Measurements from ENCODE around the gene ANKS1B. TPM values are rescaled to one million over a fixed set of nuclear protein-coding genes. Genes with fewer than 3 reads are reported as not detected.
"Not testable (repeated sequence)": the region's sequence is repeated elsewhere in the genome, so short reads cannot be mapped to it uniquely, and the experiment has no call there.

ANKS1B gene
- total RNA-seq, 2 donors from 2014 or later, result 1.8 to 2.0 TPM

DNA sequence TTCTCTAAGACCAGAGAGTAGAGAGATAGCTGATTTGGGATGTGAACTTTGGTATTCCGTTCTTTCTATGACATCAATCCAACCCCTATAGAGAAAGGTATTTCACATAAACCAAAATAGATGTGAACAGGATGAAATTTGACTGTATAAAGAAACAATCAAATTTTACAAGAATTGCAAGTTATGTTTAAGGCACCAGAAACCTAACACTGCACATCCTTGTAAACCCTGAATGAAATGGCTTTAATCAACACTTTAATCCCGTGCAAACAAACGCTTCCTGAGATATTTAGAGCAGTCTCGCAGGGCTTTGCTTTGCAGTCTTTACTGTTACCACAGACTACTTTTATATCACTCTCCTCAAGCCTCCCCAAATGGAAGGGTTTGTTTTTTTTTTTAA, 1214.5 kb downstream of the ANKS1B start:
- H3K9me3 Mint-ChIP-seq, result peaks cover 4% of the 10 kb centered on the region
- no peak for ATAC-seq (replicated peaks)
- H3K27me3 Mint-ChIP-seq, result no peaks in the 10 kb centered on the region
- peaks cover 8% of the 10 kb centered on the region for H3K4me1 Mint-ChIP-seq
- no peaks in the 10 kb centered on the region for H3K36me3 Mint-ChIP-seq (ENCODE audit: low read depth)
- no peak overlapping the region for H3K4me3 Mint-ChIP-seq
- H3K27ac Mint-ChIP-seq, result no peak overlapping the region

DNA sequence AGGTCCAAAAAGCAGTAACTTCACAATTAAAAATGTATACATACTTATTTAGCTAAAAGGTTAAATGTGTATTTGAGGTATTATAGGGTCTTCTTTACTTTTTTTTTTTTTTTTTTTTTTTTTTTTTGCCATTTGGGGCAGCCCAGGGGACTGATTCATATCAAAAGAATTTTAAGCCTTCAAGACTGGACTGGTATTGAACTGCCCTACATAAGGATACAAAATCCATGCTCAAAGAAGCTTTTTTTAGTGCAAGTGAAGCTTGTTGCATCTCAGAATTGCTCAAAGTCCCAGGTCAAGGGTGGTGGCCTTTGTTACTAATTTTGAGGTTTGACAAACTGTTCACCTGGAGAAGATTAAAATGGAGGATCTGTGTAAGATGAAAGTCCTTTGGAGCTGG, 1215.7 kb downstream of the ANKS1B start:
- Mint-ChIP-seq H3K27ac (no peak overlapping the region), H3K27me3 (no peaks in the 10 kb centered on the region), H3K9me3 (peaks cover 4% of the 10 kb centered on the region), H3K4me3 (no peak overlapping the region), H3K36me3 (ENCODE audit: low read depth) (no peaks in the 10 kb centered on the region), H3K4me1 (peaks cover 8% of the 10 kb centered on the region)
- ATAC-seq (replicated peaks), result no peak

- no peaks in the 10 kb centered on the region for H3K36me3 Mint-ChIP-seq (ENCODE audit: low read depth)
- H3K27ac Mint-ChIP-seq, result no peak overlapping the region
- H3K9me3 Mint-ChIP-seq, result peaks cover 2% of the 10 kb centered on the region
- H3K27me3 Mint-ChIP-seq, result no peaks in the 10 kb centered on the region
- no peak for ATAC-seq (replicated peaks)
- H3K4me1 Mint-ChIP-seq, result peaks cover 6% of the 10 kb centered on the region
- H3K4me3 Mint-ChIP-seq, result no peak overlapping the region
Observed at GRCh38 chr12:98767248-98767647, 1217.5 kb downstream of the ANKS1B start.

GRCh38 chr12:98763656-98764055, 1221.1 kb downstream of the ANKS1B start:
- Mint-ChIP-seq H3K36me3 (ENCODE audit: low read depth) (no peaks in the 10 kb centered on the region), H3K9me3 (no peaks in the 10 kb centered on the region), H3K27ac (no peak overlapping the region), H3K4me1 (no peaks in the 10 kb centered on the region), H3K4me3 (no peak overlapping the region), H3K27me3 (no peaks in the 10 kb centered on the region)
- no peak for ATAC-seq (replicated peaks)

- H3K27me3 Mint-ChIP-seq, result peaks cover 3% of the 10 kb centered on the region
- H3K9me3 Mint-ChIP-seq, result no peaks in the 10 kb centered on the region
- no peak overlapping the region for H3K27ac Mint-ChIP-seq
- H3K36me3 Mint-ChIP-seq (ENCODE audit: low read depth), result no peaks in the 10 kb centered on the region
- no peak for ATAC-seq (replicated peaks)
- H3K4me3 Mint-ChIP-seq, result no peak overlapping the region
- peaks cover 15% of the 10 kb centered on the region for H3K4me1 Mint-ChIP-seq
Observed at GRCh38 chr12:98758331-98758730, 1226.4 kb downstream of the ANKS1B start.

DNA sequence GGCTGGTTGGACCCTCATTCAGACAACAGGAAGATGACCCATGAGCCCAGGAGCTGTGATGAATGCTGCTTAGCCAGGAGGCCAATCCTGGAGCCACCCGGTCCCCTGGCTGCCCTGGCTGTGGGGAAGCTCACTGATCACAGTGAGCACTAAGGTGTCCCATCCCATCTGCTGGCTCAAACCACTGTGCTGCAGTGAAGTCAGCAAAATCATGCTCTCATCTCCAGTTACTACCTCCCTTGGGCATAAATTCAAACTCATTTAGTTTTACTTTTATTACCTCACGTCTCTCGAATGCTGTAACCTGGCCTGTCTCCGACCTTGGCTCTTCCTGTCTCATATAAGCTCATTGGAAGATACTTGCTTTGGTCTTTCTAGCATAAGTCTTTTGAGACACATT, 1227.3 kb downstream of the ANKS1B start:
- no peak overlapping the region for H3K4me3 Mint-ChIP-seq

GRCh38 chr12:98755855-98756254, 1228.9 kb downstream of the ANKS1B start:
- not testable (repeated sequence) for H3K9me3 Mint-ChIP-seq; H3K36me3 Mint-ChIP-seq (ENCODE audit: low read depth); H3K4me3 Mint-ChIP-seq; ATAC-seq (replicated peaks); H3K27me3 Mint-ChIP-seq
- peaks cover 20% of the 10 kb centered on the region for H3K4me1 Mint-ChIP-seq
- H3K27ac Mint-ChIP-seq, result peak overlapping the region; percentile 55

More for the DNA sequence above, 1227.3 kb downstream of the ANKS1B start:
- Mint-ChIP-seq H3K4me1 (peaks cover 20% of the 10 kb centered on the region), H3K36me3 (ENCODE audit: low read depth) (no peaks in the 10 kb centered on the region), H3K27me3 (peaks cover 7% of the 10 kb centered on the region), H3K9me3 (no peaks in the 10 kb centered on the region), H3K27ac (no peak overlapping the region)
- ATAC-seq (replicated peaks), result no peak

DNA sequence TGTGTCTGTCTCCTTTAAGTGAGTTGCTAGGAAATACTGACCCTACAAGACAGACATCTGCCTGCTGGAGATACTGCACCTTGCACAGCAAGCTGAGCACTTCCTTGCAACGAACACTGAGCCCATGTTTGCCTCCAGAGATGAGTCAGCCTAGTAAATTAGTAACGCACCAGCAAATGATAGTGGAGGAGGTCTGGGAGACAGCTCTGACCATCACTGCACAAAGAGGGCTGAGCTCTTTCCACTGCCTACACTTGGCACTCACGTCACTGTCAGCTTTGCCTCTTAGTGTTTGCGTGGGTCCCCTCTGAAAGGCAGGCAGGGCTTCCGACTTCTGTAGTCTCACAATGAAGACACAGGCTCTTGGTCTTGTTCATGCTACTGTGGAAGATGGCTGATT, 1230.6 kb downstream of the ANKS1B start:
- ATAC-seq (replicated peaks), result peak; percentile 95
- Mint-ChIP-seq H3K27me3 (peaks cover 18% of the 10 kb centered on the region), H3K4me1 (peaks cover 20% of the 10 kb centered on the region), H3K36me3 (ENCODE audit: low read depth) (no peaks in the 10 kb centered on the region), H3K4me3 (peak overlapping the region; percentile 58), H3K27ac (peak overlapping the region; percentile 79), H3K9me3 (no peaks in the 10 kb centered on the region)

- peaks cover 20% of the 10 kb centered on the region for H3K4me1 Mint-ChIP-seq
- no peak overlapping the region for H3K4me3 Mint-ChIP-seq
- peak overlapping the region; percentile 59 for H3K27ac Mint-ChIP-seq
- peaks cover 19% of the 10 kb centered on the region for H3K27me3 Mint-ChIP-seq
- no peaks in the 10 kb centered on the region for H3K36me3 Mint-ChIP-seq (ENCODE audit: low read depth)
- no peak for ATAC-seq (replicated peaks)
- H3K9me3 Mint-ChIP-seq, result no peaks in the 10 kb centered on the region
Observed at GRCh38 chr12:98752726-98753125, 1232.0 kb downstream of the ANKS1B start.

DNA sequence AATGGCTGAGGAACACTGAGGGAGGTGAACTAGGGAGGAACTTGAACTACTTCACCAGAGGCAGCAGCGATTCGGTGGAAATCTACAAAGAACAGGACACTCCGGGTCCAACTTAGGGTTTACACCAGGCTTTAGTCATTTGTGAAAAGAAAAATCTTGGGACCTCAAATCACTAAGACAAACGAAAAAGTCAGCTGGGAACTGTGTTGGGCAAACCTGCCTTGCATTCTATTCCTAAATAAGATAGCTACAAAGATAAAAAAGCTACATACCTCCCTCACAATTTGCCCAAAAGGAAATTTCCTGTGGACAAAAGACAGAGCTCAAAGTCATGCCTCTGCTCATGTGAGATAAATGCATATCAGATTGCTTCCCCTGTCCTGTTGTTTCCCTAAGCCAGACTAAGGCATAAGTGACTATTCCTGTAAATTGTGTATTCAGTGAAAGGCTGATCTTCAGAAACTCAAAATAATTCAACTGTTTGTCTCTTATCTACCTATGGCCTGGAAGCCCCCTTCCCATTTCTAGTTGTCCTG, 1233.1 kb downstream of the ANKS1B start:
- Mint-ChIP-seq H3K4me3 (no peak overlapping the region), H3K36me3 (ENCODE audit: low read depth) (no peaks in the 10 kb centered on the region), H3K4me1 (peaks cover 26% of the 10 kb centered on the region), H3K27ac (no peak overlapping the region), H3K27me3 (peaks cover 27% of the 10 kb centered on the region), H3K9me3 (no peaks in the 10 kb centered on the region)
- no peak for ATAC-seq (replicated peaks)

GRCh38 chr12:98750511-98750910, 1234.2 kb downstream of the ANKS1B start:
- no peak overlapping the region for H3K4me3 Mint-ChIP-seq
- no peaks in the 10 kb centered on the region for H3K36me3 Mint-ChIP-seq (ENCODE audit: low read depth)
- H3K27me3 Mint-ChIP-seq, result peaks cover 29% of the 10 kb centered on the region
- no peaks in the 10 kb centered on the region for H3K9me3 Mint-ChIP-seq
- no peak overlapping the region for H3K27ac Mint-ChIP-seq
- no peak for ATAC-seq (replicated peaks)
- H3K4me1 Mint-ChIP-seq, result peaks cover 29% of the 10 kb centered on the region

DNA sequence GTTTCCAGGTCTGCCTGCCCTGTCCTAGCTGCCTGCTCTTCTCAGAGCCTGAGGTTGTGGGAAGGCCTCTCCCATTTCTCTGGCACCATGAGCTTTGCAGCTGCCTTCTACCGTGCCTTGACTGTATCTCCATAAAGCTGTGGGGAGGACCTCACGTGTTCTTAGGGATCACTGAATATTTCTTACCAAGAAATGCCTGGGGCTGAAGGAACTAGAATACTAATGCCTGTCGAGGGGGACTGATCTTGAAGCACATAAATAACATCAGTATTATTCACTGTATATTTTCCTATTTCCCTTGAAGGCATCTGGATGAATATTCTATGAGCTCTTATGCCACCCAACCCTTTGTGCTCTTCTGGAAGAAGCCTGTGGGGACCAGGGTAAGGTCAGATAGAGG, 1236.3 kb downstream of the ANKS1B start:
- Mint-ChIP-seq H3K27me3 (peaks cover 26% of the 10 kb centered on the region), H3K27ac (no peak overlapping the region), H3K9me3 (no peaks in the 10 kb centered on the region), H3K4me3 (no peak overlapping the region), H3K36me3 (ENCODE audit: low read depth) (no peaks in the 10 kb centered on the region), H3K4me1 (peaks cover 21% of the 10 kb centered on the region)
- ATAC-seq (replicated peaks), result no peak

DNA sequence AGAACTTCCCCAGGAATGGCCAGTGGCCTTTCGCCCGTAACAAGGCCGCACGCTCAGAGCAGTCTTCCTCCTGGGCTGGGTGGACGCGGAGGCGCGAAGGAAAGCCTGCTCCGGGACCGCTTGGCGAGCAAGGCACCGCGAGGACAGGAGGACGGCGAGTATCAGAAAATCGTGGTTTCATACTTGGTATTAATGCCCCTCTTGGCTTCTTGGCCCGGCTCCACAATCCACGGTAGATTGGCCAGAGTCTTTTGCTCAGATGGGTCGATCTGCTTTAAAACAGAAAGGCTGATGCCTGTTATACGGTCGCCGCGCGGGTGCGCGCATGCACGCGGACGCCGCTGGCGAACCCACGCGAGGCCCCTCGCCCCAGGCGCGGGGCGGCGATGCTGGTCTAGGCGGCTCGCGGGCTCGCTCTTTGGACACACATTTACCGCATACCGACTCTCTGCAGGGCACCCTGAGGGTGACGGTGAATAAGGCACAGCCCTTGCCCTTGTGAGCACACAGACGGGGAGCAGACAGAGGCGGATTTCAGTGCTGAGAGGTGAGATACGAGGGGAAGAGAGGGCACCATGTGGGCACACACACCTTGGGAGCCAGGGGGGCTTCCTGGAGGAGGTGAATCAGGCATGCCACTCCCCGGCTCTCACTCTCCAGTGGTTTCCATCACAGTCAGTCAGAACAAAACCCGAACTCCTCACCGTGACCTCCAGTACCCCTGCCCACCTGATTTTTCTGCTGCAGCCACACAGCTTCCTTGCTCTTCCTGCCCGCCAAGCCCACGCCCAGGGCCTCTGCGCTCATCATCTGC, 1239.0 kb downstream of the ANKS1B start:
- peak overlapping the region; percentile 81 for H3K4me3 Mint-ChIP-seq
- peaks cover 8% of the 10 kb centered on the region for H3K36me3 Mint-ChIP-seq (ENCODE audit: low read depth)
- H3K9me3 Mint-ChIP-seq, result no peaks in the 10 kb centered on the region
- peak overlapping the region; percentile 82 for H3K27ac Mint-ChIP-seq
- H3K4me1 Mint-ChIP-seq, result peaks cover 31% of the 10 kb centered on the region
- peak; percentile 39 for ATAC-seq (replicated peaks)
- H3K27me3 Mint-ChIP-seq, result peaks cover 22% of the 10 kb centered on the region

DNA sequence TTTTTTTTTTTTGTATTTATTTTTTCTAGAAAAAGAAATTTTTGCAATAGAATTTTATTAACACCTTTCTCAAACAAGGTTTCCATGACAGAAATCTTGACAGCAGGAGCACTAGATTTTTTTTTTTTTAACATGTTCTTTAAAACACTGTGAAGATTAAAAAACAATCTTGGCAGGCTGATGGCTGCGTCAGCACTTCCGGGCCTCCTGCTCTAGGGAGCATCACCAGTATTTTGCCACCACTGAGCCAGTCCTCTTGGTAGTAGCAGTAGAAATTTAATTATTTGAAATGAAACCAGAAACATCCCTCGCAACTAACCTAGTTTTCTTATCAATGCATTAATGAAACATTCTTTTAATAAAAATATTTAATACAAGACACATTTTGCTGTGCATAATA, 1240.1 kb downstream of the ANKS1B start:
- H3K9me3 Mint-ChIP-seq, result no peaks in the 10 kb centered on the region
- no peak overlapping the region for H3K27ac Mint-ChIP-seq
- H3K4me3 Mint-ChIP-seq, result peak overlapping the region; percentile 81
- peaks cover 15% of the 10 kb centered on the region for H3K27me3 Mint-ChIP-seq
- no peak for ATAC-seq (replicated peaks)
- peaks cover 8% of the 10 kb centered on the region for H3K36me3 Mint-ChIP-seq (ENCODE audit: low read depth)
- H3K4me1 Mint-ChIP-seq, result peaks cover 36% of the 10 kb centered on the region

DNA sequence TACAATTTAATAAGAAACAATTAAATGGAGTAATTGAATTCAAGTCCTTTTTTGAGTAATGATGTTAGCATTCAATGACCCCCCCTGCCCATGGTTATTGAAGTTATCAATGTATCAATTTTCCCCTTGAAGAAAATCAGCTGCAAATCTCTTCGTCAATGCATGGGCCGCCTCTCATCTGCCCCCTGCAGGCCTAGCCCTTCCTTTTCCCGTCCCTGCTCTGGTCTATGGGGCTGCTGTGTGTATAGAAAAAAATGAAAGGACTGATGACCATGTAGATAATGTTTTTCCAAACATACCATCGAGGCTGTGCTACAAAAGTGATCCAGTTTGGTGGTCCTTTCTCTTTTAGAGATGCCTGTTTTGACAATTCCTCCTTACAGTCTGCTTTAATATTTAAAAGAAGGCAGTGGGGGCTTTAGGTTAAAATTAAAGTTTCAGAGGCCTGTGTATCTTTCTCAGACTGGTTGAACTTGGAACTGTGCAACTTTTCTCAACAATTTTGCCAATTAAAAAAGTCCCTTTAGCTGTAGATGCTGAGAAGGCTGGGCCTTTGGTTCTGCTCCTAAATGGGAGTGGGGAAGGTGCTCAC, 1241.3 kb downstream of the ANKS1B start:
- H3K36me3 Mint-ChIP-seq (ENCODE audit: low read depth), result peaks cover 8% of the 10 kb centered on the region
- H3K9me3 Mint-ChIP-seq, result no peaks in the 10 kb centered on the region
- peaks cover 11% of the 10 kb centered on the region for H3K27me3 Mint-ChIP-seq
- H3K4me1 Mint-ChIP-seq, result peaks cover 41% of the 10 kb centered on the region
- peak overlapping the region; percentile 70 for H3K4me3 Mint-ChIP-seq
- H3K27ac Mint-ChIP-seq, result peak overlapping the region; percentile 58
- no peak for ATAC-seq (replicated peaks)
